Measurements from ENCODE around the gene URB2.
"Not testable (repeated sequence)": the region's sequence is repeated elsewhere in the genome, so short reads cannot be mapped to it uniquely, and the experiment has no call there.

Gene URB2

GRCh38 chr1:229696385-229696784, 70.3 kb downstream of the URB2 start:
- DNase-seq: no peak

DNA sequence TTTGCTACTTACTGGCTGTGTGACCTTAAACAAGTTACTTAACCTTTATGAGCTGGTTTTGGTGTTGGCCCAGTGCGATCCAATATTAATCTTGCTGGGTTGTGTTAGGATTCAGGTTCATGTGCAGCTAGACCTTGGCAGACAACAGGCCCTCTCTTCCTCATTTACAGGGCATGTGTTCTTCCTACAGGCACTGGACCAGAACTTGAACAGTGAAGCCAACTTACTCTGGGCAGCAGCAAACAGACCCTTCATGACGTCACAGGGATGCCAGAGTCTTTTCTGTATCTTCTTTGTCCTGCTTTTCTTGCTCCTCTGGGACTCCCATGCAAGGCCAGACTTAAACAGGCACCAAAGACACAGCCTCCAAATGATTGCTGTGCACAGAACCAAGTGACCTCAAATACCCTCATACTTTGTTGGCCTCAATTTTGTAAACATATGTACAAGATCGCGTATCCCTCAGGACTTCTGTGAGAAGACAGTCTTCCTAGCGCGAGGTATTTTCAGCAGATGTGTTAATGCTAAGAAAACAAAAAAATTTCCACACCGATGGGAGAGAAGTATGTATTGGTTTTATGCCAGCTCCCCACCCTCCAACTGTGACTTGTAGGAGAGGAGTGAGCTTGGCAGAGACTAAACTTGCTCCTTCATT, 73.7 kb downstream of the URB2 start:
- DNase-seq: no peak

DNA sequence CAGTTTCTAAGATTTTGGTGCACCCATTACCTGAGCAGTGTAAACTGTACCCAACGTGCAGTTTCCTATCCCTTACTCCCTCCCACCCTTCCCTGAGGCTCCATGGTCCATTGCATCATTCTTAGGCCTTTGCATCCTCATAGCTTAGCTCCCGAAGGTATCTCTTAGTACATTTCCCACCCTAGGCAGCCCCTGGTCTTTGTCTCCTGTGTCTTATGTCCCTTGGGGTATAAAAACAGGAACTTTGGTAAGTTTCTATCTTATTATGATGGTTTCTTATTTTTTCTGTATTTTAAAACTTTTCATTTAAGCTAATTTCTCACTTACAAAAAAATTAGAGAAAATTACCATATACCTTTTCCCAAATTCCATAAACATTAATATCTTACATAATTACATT, 78.1 kb downstream of the URB2 start:
- DNase-seq: no peak

- not testable (repeated sequence) for DNase-seq
These were observed 79.1 kb downstream of the URB2 start for GRCh38 chr1:229705152-229705551.

DNA sequence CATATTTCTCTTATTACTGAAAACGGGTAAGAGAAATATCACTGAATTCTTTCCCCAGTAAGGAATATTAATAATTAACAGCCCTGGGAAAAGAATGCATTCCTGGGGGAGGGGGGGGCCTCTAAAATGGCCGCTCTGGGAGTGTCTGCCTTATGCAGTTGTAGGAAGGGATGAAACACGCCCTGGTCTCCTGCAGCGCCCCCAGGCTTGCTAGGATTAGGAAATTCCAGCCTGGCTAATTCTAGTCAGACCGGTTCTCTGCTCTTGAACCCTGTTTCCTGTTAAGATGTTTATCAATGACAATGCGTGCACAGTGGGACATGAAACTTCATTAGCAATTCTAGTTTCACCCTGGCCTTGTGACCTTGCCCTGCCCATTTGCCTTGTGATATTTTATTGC, 81.1 kb downstream of the URB2 start:
- not testable (repeated sequence) for DNase-seq

GRCh38 chr1:229709500-229710013, 83.5 kb downstream of the URB2 start:
- no peak for DNase-seq

Measured in CD4-positive, alpha-beta T cell treated with Interleukin-6 for 4 hours (primary cell).